ENCODE measurements around the gene PDCL3.

Gene PDCL3

DNA sequence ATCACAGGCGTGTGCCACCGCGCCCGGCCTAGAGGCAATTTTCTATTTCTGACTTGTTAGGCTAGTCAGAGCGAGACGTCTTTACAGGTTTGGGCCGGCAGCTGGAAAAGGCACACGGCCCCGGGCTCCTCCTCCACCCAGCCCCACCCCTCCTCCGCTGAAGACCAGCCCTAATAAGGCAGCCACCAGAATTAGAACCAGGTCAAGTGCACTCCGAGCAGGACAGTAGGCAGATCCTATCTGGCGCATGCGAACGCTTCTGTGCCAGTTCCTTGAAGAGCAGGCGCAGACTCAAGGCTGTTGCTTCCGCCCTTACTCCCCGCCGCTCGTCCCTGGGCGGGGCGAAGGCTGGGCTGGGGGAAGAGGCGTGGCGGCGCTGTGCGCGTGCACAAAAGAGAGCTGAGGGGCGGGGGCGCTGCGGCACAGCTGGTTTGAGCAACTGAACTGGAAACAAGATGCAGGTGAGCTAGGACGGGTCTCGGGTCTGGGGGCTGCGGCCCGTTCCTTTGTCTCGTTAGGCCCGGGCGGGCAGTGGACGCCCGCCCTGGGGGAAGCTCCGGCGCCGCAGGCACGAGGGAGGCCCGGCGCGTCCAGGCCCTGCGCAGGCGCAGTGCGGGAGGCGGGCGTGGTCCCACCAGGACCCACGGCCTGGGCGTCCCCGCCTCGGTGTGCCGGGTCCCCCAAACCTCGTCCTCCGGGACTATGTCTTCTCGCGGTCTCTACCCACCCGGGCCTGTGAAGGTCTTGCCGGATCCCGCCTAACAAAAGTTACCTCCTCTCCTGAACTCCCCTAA is at the start of gene PDCL3:
TSS of gene PDCL3 (plus strand) at position 381 of the 794 bp plus-strand sequence. CDS start at position 456, 75 bp downstream.
- peak; percentile 87 for DNase-seq (ENCODE audit: low read depth, low spot score)

- no peak for DNase-seq (ENCODE audit: low read depth, low spot score)
These were observed 49.1 kb upstream of the PDCL3 start for GRCh38 chr2:100513650-100514049.

- no peak for DNase-seq (ENCODE audit: low read depth, low spot score)
These were observed 45.2 kb upstream of the PDCL3 start for GRCh38 chr2:100517556-100517955.

- no peak for DNase-seq (ENCODE audit: low read depth, low spot score)
These were observed 44.0 kb upstream of the PDCL3 start for GRCh38 chr2:100518801-100519200.

GRCh38 chr2:100520224-100520623 is 42.6 kb upstream of the PDCL3 start:
- no peak for DNase-seq (ENCODE audit: low read depth, low spot score)

DNA sequence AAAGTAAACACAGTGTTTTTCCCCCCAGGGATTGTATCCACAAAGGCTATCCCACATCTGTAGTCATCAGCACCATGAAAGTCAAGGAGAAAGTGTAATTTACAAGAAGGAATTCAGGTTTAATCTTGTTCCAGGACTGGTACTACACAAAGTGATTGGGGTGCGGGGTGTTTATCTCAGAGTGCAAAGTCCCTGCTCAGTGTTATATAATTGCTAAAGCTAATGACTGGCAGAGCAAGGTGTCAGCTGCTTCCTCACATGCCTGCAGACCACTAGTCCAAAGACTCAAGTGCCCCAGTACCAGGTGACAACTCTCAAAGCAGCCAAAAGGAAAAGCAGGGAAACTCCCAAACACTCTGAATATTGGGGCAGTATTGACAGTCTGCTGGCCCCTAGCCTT is 40.4 kb upstream of the PDCL3 start:
- no peak for DNase-seq (ENCODE audit: low read depth, low spot score)

DNA sequence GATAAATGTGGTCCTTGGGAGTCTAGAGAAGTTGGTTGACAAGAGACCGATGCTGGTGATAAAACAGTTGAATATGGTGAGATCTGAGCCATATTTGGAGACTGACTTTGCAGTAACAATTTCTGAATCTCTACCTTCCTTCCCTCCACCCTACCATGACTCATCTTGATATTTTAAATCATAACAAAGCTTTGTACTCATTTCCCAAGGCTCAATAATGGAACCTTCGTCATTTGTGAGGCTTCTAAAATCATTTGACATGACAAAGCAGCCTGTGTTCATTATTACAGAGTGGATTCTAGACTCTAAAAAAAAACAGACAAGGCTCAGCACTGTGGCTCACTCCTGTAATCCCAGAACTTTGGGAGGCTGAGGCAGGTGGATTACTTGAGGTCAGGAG is 38.5 kb upstream of the PDCL3 start:
- DNase-seq (ENCODE audit: low read depth, low spot score): no peak

DNA sequence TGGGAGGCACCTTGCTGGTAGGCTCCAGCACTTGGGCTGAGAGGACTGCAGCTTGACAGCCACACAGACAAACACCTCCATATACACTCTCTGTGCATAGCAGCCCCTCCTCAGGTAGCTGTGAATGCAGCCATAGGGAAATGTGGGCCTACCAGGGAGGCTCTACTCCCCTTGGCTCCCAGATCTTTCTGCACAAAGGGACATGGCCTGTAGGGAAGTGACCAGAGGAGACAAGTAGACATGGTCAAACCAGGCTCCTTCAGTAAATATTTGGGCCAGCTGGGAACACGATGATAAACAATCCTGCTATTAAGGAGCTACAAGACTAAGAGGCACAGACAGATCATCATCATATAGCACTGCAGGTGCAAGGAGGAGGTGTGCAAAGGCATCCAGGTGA is 35.9 kb upstream of the PDCL3 start:
- DNase-seq (ENCODE audit: low read depth, low spot score): no peak

DNA sequence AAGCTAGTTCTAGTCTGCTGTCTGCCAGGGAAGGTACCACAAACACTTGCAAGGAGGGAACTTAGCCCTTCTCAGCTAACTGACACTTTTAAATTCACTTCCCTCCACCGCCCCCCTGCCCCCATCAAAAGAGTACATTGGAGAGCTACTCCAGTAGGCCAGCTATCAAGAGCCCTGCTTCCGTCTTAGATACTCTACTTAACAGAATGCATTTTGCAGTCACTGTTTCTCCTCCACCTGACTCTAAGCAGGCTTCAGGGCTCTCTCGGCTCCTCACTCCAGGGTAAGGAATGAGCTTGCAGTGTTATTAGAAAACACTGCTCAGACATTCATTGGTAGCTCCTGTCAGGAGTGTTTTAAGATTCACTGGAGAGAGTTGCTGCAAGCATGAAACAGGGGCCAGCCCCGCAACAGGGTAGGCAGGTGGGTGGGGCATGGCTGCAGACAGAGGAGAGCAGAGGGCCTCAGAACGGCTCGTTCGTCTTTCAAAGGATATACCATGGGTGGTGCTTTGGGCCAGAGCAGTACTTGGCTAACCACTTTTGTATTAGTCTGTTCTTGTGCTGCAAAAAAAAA is 35.3 kb upstream of the PDCL3 start:
- DNase-seq (ENCODE audit: low read depth, low spot score): no peak

DNA sequence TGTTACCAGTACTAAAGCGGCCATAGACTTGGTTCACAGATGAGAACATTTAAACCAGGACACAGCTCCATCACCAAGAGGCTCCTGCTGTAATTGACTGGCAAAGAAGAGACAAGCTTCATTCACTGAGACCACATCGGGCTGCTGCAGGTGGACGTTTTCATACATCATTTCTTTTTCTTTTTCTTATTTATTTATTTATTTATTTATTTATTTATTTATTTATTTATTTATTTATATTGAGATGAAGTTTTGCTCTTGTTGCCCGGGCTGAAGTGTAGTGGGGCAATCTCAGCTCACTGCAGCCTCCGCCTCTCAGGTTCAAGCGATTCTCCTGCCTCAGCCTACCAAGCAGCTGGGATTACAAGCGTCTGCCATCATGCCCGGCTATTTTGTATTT is 33.6 kb upstream of the PDCL3 start:
- no peak for DNase-seq (ENCODE audit: low read depth, low spot score)

DNA sequence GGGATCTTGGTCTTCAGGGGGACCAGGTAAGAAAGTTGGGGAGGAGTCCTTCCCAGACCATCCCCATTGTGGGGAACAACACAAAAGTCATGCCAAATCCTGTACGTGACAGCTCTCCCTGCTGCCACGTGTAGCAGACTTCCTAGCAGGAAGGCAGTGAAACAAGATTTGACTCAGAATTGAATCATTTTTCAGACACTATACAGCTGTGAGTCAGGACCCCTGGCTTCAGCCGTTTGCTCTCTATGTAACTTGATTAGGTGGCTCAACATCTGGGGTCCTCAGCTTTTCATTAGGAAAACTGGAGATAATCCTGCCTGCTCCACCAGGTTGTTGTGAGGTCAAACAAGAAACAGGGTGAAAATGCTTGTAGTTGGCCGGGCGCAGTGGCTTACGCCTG is 32.9 kb upstream of the PDCL3 start:
- DNase-seq (ENCODE audit: low read depth, low spot score): no peak

DNA sequence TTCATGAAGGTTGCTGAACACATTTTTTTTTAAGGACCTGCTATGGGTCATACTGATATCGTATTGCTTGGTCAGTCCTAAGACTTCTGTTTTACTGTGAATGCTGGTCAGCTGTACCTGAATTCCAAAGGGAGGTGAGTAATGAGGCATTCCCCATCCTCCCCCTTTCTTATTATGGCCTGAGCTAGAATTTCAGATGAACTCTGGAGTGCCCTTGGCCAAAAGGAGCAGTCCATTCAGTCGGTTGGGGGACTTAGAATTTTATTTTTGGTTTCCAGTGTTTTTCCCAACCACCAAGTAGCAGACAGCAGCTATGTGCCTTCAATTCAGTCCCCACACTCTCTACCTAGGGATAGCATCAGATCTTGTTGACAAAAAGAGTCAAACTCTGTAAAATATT is 26.9 kb upstream of the PDCL3 start:
- no peak for DNase-seq (ENCODE audit: low read depth, low spot score)

DNA sequence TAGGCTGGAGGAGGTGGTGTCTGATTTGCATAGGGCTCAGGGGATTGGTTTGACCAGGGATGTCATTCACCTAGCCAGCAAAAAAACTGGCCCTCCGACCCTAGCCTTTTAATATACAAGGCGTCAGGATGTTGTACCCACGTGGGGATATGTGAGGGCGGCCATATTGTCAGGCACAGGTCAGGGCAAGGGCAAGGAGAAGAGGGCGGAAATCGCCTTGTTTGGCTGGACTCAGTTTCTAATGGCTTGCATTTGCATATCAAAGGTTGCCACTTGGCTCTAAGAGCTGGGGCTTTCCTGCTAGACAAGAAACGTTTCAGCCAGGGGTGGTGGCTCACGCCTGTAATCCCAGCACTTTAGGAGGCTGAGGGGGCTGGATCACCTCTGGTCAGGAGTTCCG is 24.9 kb upstream of the PDCL3 start:
- no peak for DNase-seq (ENCODE audit: low read depth, low spot score)

- DNase-seq (ENCODE audit: low read depth, low spot score): no peak
These were observed 23.6 kb upstream of the PDCL3 start for GRCh38 chr2:100539221-100539620.

DNA sequence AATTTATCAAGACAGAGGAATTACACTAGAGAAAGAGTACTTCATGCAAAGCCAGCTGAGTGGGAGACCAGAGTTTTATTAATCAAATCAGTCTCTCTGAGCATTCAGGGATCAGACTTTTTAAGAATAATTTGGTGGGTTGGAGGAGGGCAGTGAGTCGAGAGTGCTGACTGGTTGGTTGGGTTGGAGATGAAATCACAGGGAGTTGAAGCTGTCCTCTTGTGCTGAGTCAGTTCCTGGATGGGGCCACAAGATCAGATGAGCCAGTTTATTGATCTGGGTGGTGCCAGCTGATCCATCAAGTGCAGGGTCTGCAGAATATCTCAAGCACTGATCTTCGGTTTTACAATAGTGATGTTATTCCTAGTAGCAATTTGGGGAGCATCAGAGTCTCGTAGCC is 21.4 kb upstream of the PDCL3 start:
- DNase-seq (ENCODE audit: low read depth, low spot score): no peak

DNA sequence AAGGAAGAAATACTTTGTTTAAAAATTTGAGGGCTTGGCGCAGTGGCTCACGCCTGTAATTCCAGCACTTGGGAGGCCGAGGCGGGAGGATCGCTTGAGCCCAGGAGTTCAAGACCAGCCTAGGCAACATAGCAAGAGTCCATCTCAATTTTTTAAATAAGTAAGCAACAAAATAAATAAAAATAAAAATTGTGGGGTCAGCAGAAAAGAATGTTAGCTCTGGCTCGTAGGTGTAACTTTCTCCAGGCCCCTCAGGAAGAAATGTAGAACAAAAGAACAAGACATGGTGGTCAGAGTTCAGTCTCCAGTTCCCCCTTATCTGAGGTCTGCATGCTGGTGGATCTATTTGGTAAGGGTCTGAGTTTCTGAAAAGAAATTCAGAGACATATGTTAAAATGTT is 20.4 kb upstream of the PDCL3 start:
- DNase-seq (ENCODE audit: low read depth, low spot score): no peak

- DNase-seq (ENCODE audit: low read depth, low spot score): no peak
These were observed 17.7 kb upstream of the PDCL3 start for GRCh38 chr2:100544911-100545596.

- DNase-seq (ENCODE audit: low read depth, low spot score): no peak
These were observed 16.3 kb upstream of the PDCL3 start for GRCh38 chr2:100546469-100546868.

DNA sequence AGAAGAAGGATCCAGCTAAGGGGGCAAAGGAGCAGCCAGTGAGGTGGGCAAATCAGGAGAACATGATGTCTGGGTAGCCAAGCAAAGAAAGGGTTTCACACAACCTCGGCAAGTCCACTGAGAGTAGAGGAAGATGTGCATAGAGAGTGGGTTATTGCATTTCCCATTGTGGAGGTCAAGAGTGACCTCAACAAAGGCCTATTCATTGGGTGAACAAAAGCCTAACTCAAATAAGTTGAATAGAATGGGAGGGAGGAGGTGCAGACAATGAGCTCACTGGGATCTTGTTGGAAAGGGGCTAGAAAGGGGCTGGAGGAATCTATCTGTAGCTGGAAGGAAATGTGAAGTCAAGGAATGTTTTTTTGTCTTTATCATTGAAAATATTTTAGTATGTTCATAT is 14.0 kb upstream of the PDCL3 start:
- DNase-seq (ENCODE audit: low read depth, low spot score): no peak

DNA sequence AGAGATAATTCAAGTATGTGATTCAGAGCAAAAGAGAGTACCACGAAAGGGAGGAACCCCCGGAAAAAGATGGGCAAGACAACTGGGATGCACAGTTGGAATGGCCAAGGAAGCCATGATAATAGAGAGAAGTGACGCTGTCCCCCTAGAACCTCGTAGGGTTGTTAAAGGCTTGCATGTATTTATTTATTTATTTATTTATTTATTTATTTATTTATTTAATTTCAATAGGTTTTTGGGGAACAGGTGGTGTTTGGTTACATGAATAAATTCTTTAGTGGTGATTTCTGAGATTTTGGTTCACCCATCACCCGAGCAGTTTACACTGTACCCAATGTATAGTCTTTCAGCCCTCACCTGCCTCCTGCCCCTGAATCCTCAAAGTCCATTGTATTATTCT is 11.5 kb upstream of the PDCL3 start:
- DNase-seq (ENCODE audit: low read depth, low spot score): no peak

DNA sequence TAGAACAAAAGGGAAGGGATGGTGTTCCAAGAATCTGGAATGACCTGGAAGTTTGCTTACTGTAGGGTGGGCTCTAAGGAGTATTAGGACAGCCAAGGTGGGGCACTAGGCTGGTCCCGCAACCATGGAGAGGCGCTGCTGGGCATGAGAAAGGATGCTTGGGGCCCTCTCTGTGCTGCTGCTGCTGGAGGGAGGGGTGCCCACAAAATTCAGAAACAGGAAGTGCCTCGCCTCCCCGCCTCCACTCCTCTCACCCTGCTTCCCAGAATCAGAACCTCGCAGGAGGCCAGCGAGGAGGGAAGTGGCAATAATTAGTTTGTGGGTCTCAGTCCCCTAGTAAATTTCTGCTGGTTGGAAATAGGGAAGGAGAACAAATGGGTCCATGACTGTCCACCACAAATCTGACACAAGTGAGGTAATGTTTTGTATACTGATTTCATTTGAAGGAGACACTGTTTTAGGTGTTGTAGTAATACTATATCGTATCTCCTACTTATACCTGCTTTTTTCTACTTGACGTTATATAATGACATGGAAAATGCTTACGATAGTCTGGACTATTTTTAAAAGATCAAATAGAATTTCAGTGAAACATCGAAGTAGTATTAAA is 7.9 kb upstream of the PDCL3 start:
- no peak for DNase-seq (ENCODE audit: low read depth, low spot score)

- DNase-seq (ENCODE audit: low read depth, low spot score): no peak
These were observed 6.0 kb upstream of the PDCL3 start for GRCh38 chr2:100556746-100557145.

All from activated naive CD8-positive, alpha-beta T cell treated with anti-CD3 and anti-CD28 coated beads, Interleukin-2, amount 50 U/mL, for 16 hours (primary cell).